Cardiac muscle cell (in vitro differentiated cells and primary cell): ENCODE measurements around the gene PLA2G6. TPM values are rescaled to one million over a fixed set of nuclear protein-coding genes. Genes with fewer than 3 reads are reported as not detected.

Source experiments
- DNase-seq, 2 donors: peaks; one replicate each; pipeline versions ENCODE4 v3.0.0 to v3.0.0-alpha.2; 2010 to 2017; ENCODE audit warnings: low read depth in 1 of 2, low spot score in 1 of 2
- H3K27ac ChIP-seq: fragments of 200-600 bp; sonication (generic); 2 replicates; pipeline ENCODE4 v1.5.1; 2016
- H3K27me3 ChIP-seq: fragments of 200-600 bp; sonication (generic); 2 replicates; pipeline ENCODE4 v1.6.0; 2016; ENCODE audit warnings: control low read depth
- H3K36me3 ChIP-seq: fragments of 200-600 bp; sonication (generic); 2 replicates; pipeline ENCODE4 v1.5.1; 2016; ENCODE audit warnings: control low read depth
- H3K4me1 ChIP-seq: fragments of 200-600 bp; sonication (generic); 2 replicates; pipeline ENCODE4 v1.8.1; 2017; ENCODE audit warnings: low read depth, mild to moderate bottlenecking, mixed run types
- H3K4me3 ChIP-seq: fragments of 200-600 bp; sonication (generic); 2 replicates; pipeline ENCODE4 v1.5.1; 2016; ENCODE audit warnings: mild to moderate bottlenecking
- H3K9me3 ChIP-seq: fragments of 200-600 bp; sonication (generic); 2 replicates; pipeline ENCODE4 v1.5.1; 2017; ENCODE audit warnings: low read depth, mild to moderate bottlenecking, control low read depth
- polyA plus RNA-seq: library from polyadenylated mRNA; unstranded; fragments of >200 nt; fragmentation: Nextera tagmentation; extraction: Ambion mirVana; gene quantifications from 2 replicates; pipeline ENCODE4 v1.2.1, GENCODE V29; 2016
- total RNA-seq: library from RNA; depleted of rRNA; stranded (reverse); fragments of >200 nt; gene quantifications from 2 replicates; pipeline ENCODE4 v1.2.3, GENCODE V29; 2016
- TF ChIP-seq, protein P1 (sequence below): IDR thresholded peaks from 2 replicates; pipeline ENCODE4 v1.5.1; 2012; ENCODE audit warnings: low read depth, mild to moderate bottlenecking, low read length

The PLA2G6 gene
- total and polyA plus RNA-seq, 2 experiments from 2014 or later, result 30.9 to 41.5 TPM

DNA sequence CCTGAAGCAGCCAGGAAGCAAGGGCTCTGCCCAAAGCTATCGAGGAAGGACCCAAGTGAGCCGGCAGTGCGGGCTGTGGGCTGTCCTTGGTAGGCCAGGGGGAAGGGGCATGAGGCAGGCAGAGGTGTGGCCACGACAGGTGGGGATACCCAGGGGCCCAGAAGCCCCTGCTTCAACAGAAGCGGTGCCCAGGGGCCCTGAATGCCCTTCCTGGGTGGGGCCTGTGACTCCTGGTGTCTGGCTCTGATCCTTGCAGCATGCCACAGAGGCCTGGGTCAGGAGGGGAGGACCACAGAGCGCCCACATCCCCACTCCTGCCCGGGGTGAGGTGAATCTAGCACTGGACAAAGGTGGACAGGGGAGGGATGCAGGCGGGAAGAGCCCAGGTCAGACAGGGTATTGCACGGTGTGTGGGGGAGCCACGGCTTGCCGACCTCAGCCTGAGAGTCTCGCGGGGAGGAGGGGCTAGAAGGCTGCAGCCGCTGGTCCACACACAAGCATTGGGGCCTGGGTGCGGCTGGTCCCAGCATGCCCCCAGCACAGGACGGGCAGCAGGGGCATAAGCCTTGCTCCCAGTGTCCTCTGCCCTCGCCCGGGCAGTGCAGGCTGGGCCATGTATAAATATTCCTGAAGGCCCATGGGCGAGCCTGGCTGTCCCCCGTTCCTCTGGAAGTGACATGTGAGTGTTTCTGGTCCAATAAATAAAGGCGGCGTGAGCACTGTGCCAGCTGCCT, 39.2 kb upstream of the PLA2G6 start:
- H3K4me3 ChIP-seq, result no peak overlapping the region
- peaks cover 8% of the 10 kb centered on the region for H3K36me3 ChIP-seq
- no peak for DNase-seq
- TF ChIP-seq, protein P1, sequence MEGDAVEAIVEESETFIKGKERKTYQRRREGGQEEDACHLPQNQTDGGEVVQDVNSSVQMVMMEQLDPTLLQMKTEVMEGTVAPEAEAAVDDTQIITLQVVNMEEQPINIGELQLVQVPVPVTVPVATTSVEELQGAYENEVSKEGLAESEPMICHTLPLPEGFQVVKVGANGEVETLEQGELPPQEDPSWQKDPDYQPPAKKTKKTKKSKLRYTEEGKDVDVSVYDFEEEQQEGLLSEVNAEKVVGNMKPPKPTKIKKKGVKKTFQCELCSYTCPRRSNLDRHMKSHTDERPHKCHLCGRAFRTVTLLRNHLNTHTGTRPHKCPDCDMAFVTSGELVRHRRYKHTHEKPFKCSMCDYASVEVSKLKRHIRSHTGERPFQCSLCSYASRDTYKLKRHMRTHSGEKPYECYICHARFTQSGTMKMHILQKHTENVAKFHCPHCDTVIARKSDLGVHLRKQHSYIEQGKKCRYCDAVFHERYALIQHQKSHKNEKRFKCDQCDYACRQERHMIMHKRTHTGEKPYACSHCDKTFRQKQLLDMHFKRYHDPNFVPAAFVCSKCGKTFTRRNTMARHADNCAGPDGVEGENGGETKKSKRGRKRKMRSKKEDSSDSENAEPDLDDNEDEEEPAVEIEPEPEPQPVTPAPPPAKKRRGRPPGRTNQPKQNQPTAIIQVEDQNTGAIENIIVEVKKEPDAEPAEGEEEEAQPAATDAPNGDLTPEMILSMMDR, result no peak
- no peaks in the 10 kb centered on the region for H3K9me3 ChIP-seq
- H3K27ac ChIP-seq, result no peak overlapping the region
- H3K4me1 ChIP-seq, result peaks cover 6% of the 10 kb centered on the region
- no peaks in the 10 kb centered on the region for H3K27me3 ChIP-seq

DNA sequence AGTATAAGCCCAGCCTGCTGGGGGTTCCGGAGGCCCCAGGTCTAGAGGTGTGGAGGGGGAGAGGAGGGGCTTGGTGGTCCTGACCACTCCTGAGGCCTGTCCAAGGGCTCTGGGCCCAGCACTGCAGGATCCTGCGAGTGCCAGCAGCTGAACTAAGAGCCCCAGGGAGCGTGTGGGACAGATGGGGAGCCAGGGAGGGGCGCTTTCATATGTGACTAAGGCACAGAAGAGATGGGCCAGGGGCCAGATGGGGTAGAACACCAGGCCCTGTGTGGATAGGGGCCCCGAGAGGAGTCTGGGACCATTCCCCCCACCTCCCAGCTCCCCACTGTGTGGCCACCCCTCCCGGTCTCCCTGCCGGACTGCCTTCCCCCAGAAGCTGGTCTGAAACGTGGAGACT, 38.5 kb upstream of the PLA2G6 start:
- Histone ChIP-seq H3K9me3 (no peaks in the 10 kb centered on the region), H3K36me3 (peaks cover 5% of the 10 kb centered on the region), H3K4me3 (no peak overlapping the region), H3K4me1 (peaks cover 6% of the 10 kb centered on the region), H3K27me3 (no peaks in the 10 kb centered on the region), H3K27ac (no peak overlapping the region)
- TF ChIP-seq, protein P1, result no peak
- no peak for DNase-seq

DNA sequence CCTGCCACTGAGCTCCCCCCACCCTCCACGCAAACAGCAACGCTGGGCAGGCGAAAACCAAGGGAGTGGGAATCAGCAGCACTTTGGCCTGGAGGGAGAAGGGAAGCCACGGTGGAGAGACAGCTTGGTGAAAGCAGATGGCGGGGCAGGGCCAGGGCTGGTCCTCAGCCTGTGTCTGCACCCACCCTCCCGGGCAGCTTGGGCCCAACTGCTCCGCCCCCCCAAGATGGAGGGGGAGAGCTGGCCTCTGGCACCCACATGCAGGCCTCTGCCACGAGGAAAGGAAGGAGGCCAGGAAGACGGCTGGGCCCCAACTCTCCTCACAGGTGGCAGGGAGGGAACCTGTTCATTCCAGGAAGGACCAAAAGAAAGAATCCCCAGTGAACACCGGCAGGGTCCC, 38.0 kb upstream of the PLA2G6 start:
- H3K4me3 ChIP-seq, result no peak overlapping the region
- TF ChIP-seq, protein P1, result no peak
- H3K36me3 ChIP-seq, result peaks cover under 1% of the 10 kb centered on the region
- H3K27ac ChIP-seq, result no peak overlapping the region
- no peaks in the 10 kb centered on the region for H3K27me3 ChIP-seq
- H3K4me1 ChIP-seq, result peaks cover 6% of the 10 kb centered on the region
- DNase-seq, result no peak
- H3K9me3 ChIP-seq, result no peaks in the 10 kb centered on the region

DNA sequence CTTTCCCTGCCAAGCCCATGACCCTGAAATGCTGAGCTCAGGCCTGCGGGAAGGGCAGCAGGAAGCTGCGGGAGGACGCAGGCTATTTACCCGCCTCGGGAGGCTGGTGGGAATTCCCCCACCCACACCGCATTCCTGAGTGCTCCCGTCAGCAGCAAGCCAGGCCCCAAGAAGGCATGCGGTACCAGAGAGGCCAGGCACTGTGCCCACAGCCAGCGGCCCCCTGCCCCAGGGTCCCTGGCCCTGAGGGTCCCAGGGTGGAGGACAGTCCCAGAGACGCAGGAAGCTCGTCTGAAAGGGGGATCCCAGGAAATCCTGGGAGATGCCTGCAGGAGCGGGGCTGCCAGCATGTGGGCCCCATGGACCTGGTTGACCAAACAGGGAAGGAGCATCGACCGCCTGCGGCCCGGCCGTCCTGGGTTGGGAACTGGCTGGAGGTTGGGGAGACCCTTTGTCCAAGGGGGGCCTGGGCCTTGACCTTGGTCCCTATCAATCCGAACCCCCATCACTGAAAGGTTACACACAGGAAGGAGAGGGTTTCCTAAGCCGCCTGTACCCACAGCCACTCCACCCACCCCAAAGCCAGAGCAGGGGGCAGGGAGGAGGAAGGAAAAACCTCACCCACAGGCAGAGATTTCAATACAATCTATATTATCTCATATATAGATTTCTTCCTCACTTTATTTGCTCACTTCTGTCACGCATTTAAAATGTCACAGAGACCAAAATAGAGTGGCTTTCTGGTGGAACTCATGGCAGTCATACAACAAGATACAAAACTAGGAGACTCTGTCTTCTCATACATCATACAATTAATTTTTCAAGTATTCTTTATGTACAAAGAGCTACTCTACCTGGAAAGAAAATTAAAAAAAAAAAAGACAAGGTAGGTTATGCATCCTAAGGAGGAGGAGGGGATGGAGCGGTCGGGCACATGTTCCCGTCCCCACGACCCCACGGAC, 37.3 kb upstream of the PLA2G6 start:
- H3K27me3 ChIP-seq, result peaks cover 6% of the 10 kb centered on the region
- no peak overlapping the region for H3K4me3 ChIP-seq
- peak overlapping the region; percentile 80 for H3K27ac ChIP-seq
- TF ChIP-seq, protein P1, result no peak
- H3K4me1 ChIP-seq, result peaks cover 10% of the 10 kb centered on the region
- DNase-seq, result peak; percentile 65 to 95
- no peaks in the 10 kb centered on the region for H3K9me3 ChIP-seq
- no peaks in the 10 kb centered on the region for H3K36me3 ChIP-seq

DNA sequence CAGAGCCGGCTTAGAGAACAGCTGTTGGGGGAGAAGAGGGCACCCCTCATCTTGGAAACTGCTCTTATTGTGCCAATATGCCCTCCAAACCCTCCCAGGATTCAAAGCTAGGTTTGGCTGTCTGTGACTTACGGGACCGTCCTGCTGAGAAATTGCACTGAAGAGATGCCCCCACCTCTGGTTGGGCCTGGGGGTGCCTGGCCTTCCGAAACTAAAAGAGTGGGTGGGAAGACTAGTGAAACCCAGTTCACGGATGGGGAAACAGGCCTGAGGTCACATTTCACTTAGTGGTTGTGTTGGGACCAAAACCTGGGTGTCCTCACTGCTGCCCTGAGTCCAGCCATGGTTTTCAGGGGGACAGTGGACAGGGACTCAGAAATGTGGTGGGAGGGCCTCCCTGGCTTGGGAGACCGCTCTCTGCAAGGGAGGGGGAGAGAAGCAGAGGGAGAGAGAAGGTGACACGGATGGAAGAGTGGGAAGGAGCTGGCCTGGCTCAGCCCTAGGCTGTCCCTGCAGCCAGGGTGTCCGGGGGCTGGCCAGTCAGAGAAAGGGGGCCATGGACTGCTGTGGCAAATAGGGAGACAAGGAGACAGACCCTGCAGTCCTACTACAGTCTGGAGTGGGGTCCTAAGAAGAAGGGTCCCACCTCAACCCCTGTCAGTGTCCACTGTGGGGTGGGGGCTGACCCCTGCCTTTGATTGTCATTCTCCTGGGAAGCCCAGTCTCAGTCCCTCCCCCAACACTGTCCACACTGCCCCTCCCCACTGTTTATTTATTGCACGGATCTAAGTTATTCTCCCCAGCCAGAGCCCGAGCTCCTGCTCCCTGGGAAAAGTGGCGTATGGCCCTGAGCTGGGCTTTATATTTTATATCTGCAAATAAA, 33.8 kb upstream of the PLA2G6 start:
- Histone ChIP-seq H3K4me1 (peaks cover 10% of the 10 kb centered on the region), H3K36me3 (no peaks in the 10 kb centered on the region), H3K4me3 (no peak overlapping the region), H3K27me3 (peaks cover 14% of the 10 kb centered on the region), H3K9me3 (no peaks in the 10 kb centered on the region), H3K27ac (no peak overlapping the region)
- no peak for DNase-seq
- TF ChIP-seq, protein P1, result no peak
